A673 (cell line): ENCODE data around the gene AQP2. TPM values are rescaled to one million over a fixed set of nuclear protein-coding genes. Genes with fewer than 3 reads are reported as not detected.

Source experiments
- BruUV-seq: library from RNA; stranded (reverse); fragments of 400-500 nt; replicated peaks from 2 replicates; lab custom pipeline; 2021; lab: Mats Ljungman, UMichigan
- CTCF ChIA-PET: fragments of 300-600 bp; sonication (Branson Sonifier 250); formaldehyde crosslinking; loops from one replicate; lab custom pipeline; 2022; ENCODE audit warnings: antibody characterized with exemption; lab: Charles Lee
- POLR2A ChIA-PET: fragments of 300-600 bp; sonication (Branson Sonifier 250); formaldehyde crosslinking; loops from one replicate; lab custom pipeline; 2022; ENCODE audit warnings: antibody characterized with exemption; ENCODE audit not compliant: low non-redundant PET; lab: Charles Lee
- DNase-seq: peaks from one replicate; pipeline ENCODE4 v3.0.0-alpha.2; 2015; ENCODE audit warnings: low spot score
- H3K27ac ChIP-seq: fragments of 200-600 bp; sonication (generic); 2 replicates; pipeline ENCODE4 v1.5.1; 2016; ENCODE audit warnings: mixed run types, low read depth, mild to moderate bottlenecking, mixed read lengths, antibody characterized with exemption, low read length; ENCODE audit not compliant: poor library complexity, severe bottlenecking
- H3K27me3 ChIP-seq: fragments of 200-600 bp; sonication (generic); replicated peaks from 2 replicates; pipeline ENCODE4 v1.6.1; 2017; ENCODE audit warnings: mixed run types, low read depth, mild to moderate bottlenecking, mixed read lengths, antibody characterized with exemption, low read length; ENCODE audit not compliant: insufficient read depth, poor library complexity
- H3K36me3 ChIP-seq: fragments of 200-600 bp; sonication (generic); 2 replicates; pipeline ENCODE4 v1.6.1; 2016; ENCODE audit warnings: mixed run types, mild to moderate bottlenecking, mixed read lengths, antibody characterized with exemption, low read length; ENCODE audit not compliant: insufficient read depth, poor library complexity, severe bottlenecking
- H3K4me1 ChIP-seq: fragments of 200-600 bp; sonication (generic); 2 replicates; pipeline ENCODE4 v1.6.1; 2017; ENCODE audit warnings: mixed run types, mild to moderate bottlenecking, mixed read lengths, antibody characterized with exemption, low read length; ENCODE audit not compliant: insufficient read depth, poor library complexity, severe bottlenecking
- H3K4me3 ChIP-seq: fragments of 200-600 bp; sonication (generic); 2 replicates; pipeline ENCODE4 v1.5.1; 2016; ENCODE audit warnings: low read depth, mixed run types, mild to moderate bottlenecking, mixed read lengths, low read length; ENCODE audit not compliant: poor library complexity, severe bottlenecking
- H3K9me3 ChIP-seq: fragments of 200-600 bp; sonication (generic); 2 replicates; pipeline ENCODE4 v1.6.1; 2016; ENCODE audit warnings: mixed run types, low read depth, mild to moderate bottlenecking, mixed read lengths, antibody characterized with exemption, low read length; ENCODE audit not compliant: poor library complexity, severe bottlenecking
- EZH2 ChIP-seq: fragments of 200-600 bp; sonication (generic); IDR thresholded peaks from 2 replicates; pipeline ENCODE4 v1.6.1; 2017; ENCODE audit warnings: borderline replicate concordance, low read depth, mild to moderate bottlenecking, mixed read lengths, antibody characterized with exemption, low read length; ENCODE audit not compliant: poor library complexity, severe bottlenecking
- intact Hi-C: fragments of 100-400 bp; cut with micrococcal nuclease; formaldehyde crosslinking; loops from one replicate; pipeline ENCODE4 v1.10.0; 2022; ENCODE audit not compliant: unreplicated experiment
- total RNA-seq: library from RNA; stranded (reverse); gene quantifications from 2 replicates; pipeline ENCODE4 v1.2.3, GENCODE V29; 2021
- TF ChIP-seq, protein P1 (sequence below): fragments of 300-800, 200-600 bp; sonication (generic); conservative IDR thresholded peaks from 2 replicates; pipeline ENCODE4 v1.5.1; 2017; ENCODE audit warnings: low read depth, mild to moderate bottlenecking, antibody characterized with exemption, low read length, moderate library complexity, mixed read lengths

The AQP2 gene
- total RNA-seq, 1 experiment from 2014 or later, result not detected

DNA sequence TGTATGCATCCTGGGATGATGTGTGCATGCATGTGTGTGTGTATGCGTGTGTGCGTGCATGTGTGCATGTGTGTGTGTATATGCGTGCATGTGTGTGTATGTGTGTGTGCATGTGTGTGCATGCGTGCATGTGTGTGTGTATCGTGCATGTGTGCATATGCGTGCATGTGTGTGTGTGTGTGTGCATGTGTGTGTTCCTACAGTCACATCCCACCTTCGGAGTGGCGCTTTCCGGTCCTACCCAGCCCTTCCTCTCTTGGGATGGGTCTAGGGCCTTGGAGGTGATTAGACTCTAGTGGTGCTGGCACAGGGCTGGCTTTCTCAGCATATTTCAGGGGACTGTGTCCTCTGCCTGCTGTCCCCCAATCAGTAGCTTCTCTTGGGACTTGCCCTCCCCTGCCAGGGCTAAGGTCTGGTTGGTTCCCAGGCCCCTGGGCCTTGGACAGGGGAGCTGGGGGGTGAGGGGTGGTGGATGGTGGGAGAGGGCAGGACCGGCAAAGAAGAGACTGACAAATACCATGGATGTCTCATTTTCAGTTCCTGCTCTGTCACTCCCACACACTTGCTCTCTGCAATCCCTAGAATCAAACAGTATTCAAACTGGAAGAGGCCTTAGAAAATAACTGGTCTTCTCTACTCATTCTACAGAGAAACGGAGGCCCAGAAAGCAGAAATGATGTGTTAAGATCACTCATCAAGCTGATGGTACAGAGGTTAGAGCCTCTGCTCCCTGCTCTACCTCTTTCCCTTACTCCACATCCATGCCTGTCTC lies 24.9 kb upstream of the AQP2 start:
- Histone ChIP-seq H3K36me3 (no peaks in the 10 kb centered on the region), H3K9me3 (no peaks in the 10 kb centered on the region), H3K27me3 (no peaks in the 10 kb centered on the region), H3K4me3 (no peak overlapping the region), H3K4me1 (no peaks in the 10 kb centered on the region), H3K27ac (no peak overlapping the region)
- ChIA-PET POLR2A (no interaction called here), CTCF (no interaction called here)
- no peak for TF ChIP-seq EZH2
- TF ChIP-seq, protein P1, sequence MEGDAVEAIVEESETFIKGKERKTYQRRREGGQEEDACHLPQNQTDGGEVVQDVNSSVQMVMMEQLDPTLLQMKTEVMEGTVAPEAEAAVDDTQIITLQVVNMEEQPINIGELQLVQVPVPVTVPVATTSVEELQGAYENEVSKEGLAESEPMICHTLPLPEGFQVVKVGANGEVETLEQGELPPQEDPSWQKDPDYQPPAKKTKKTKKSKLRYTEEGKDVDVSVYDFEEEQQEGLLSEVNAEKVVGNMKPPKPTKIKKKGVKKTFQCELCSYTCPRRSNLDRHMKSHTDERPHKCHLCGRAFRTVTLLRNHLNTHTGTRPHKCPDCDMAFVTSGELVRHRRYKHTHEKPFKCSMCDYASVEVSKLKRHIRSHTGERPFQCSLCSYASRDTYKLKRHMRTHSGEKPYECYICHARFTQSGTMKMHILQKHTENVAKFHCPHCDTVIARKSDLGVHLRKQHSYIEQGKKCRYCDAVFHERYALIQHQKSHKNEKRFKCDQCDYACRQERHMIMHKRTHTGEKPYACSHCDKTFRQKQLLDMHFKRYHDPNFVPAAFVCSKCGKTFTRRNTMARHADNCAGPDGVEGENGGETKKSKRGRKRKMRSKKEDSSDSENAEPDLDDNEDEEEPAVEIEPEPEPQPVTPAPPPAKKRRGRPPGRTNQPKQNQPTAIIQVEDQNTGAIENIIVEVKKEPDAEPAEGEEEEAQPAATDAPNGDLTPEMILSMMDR, result no peak
- intact Hi-C loops, result no loop called here
- no TSS peak for BruUV-seq
- no peak for DNase-seq

DNA sequence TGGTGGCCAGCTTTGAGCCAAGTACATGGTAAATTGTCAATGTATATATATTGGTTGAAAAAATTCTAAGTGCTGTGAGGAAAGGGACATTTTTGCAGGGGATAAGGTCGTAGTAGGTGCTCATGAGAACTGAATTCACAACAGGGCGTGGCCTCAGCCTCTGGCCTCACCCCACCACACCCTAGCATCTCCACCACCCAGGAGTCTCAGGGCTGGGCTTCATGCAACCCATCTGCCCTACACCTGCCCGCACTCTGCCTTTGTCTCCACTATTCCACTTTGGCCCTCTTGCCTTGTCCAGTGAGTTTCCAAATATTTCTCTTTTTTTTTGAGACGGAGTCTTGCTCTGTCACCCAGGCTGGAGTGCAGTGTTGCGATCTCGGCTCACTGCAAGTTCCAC lies 22.1 kb upstream of the AQP2 start:
- BruUV-seq, result no TSS peak
- TF ChIP-seq, protein P1, result no peak
- TF ChIP-seq EZH2, result no peak

DNA sequence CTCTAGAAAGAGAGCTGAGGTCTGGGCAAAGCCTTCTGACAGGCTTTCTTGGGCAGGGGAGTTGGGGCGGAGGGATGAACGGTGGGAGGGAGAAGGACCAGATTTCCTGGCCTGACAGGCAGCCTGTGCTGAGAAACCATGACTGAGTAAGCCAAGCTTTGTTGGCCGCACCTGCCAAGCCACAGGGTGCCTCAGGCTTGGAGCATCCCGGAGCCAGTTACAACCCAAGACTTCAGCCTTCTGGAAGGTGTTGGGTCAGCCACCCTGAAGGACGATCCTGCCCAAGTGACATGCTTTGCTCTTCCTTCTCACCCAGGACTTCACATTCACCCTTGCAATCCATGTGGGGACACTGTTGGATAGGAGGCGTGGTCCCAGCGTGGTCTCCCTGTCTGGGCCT lies 21.0 kb upstream of the AQP2 start:
- Histone ChIP-seq H3K4me3 (no peak overlapping the region), H3K27me3 (no peaks in the 10 kb centered on the region), H3K27ac (no peak overlapping the region), H3K36me3 (no peaks in the 10 kb centered on the region), H3K4me1 (no peaks in the 10 kb centered on the region), H3K9me3 (no peaks in the 10 kb centered on the region)
- ChIA-PET POLR2A (no interaction called here), CTCF (no interaction called here)
- intact Hi-C loops, result no loop called here
- no TSS peak for BruUV-seq
- no peak for DNase-seq
- TF ChIP-seq, protein P1, result no peak
- TF ChIP-seq EZH2, result no peak

More for the DNA sequence above, 22.1 kb upstream of the AQP2 start:
- H3K9me3 ChIP-seq, result no peaks in the 10 kb centered on the region
- ChIA-PET CTCF (no interaction called here), POLR2A (no interaction called here)
- H3K27me3 ChIP-seq, result no peaks in the 10 kb centered on the region
- intact Hi-C loops, result no loop called here
- H3K36me3 ChIP-seq, result no peaks in the 10 kb centered on the region
- no peak overlapping the region for H3K27ac ChIP-seq
- no peak overlapping the region for H3K4me3 ChIP-seq
- H3K4me1 ChIP-seq, result no peaks in the 10 kb centered on the region
- DNase-seq, result no peak
